ENCODE measurements around the gene CERCAM. TPM values are rescaled to one million over a fixed set of nuclear protein-coding genes. Genes with fewer than 3 reads are reported as not detected.

The CERCAM gene
- total RNA-seq (2022; extraction: Qiagen RNA extraction) = 32.2 to 40.3 TPM (median 37.9 TPM) in 5 replicates

GRCh38 chr9:128420651-128421481 is at the start of gene CERCAM:
Gene CERCAM (plus strand): TSS chr9:128420857. CDS start chr9:128420878, 21 bp downstream.

GRCh38 chr9:128455849-128456612 is 35.4 kb downstream of the CERCAM start, which contains the start of gene ODF2:
Gene ODF2 (plus strand): TSS chr9:128456006. CDS start chr9:128456092, 86 bp downstream.

Other genes with a start within 250 kb of the CERCAM start
- gene CIZ1, start 229.3 kb upstream of the CERCAM start, total RNA-seq (2022; extraction: Qiagen RNA extraction) = 78.3 to 92.7 TPM (median 80.6 TPM) in 5 replicates
- 79.3 to 92.9 TPM (median 87.9 TPM) in 5 replicates for gene DNM1, start 217.5 kb upstream of the CERCAM start, total RNA-seq (2022; extraction: Qiagen RNA extraction)
- 39.1 to 52.6 TPM (median 45.9 TPM) in 5 replicates for gene GOLGA2, start 144.8 kb upstream of the CERCAM start, total RNA-seq (2022; extraction: Qiagen RNA extraction)
- gene SWI5, start 144.6 kb upstream of the CERCAM start, total RNA-seq (2022; extraction: Qiagen RNA extraction) = 38.8 to 46.0 TPM (median 43.7 TPM) in 5 replicates
- 39.4 to 51.8 TPM (median 47.4 TPM) in 5 replicates for gene TRUB2, start 98.4 kb upstream of the CERCAM start, total RNA-seq (2022; extraction: Qiagen RNA extraction)
- 46.0 to 60.9 TPM (median 56.5 TPM) in 5 replicates for gene COQ4, start 98.0 kb upstream of the CERCAM start, total RNA-seq (2022; extraction: Qiagen RNA extraction)
- gene SLC27A4, start 80.3 kb upstream of the CERCAM start, total RNA-seq (2022; extraction: Qiagen RNA extraction) = 43.0 to 51.7 TPM (median 44.7 TPM) in 5 replicates
- gene URM1, start 49.5 kb upstream of the CERCAM start, total RNA-seq (2022; extraction: Qiagen RNA extraction) = 72.5 to 89.1 TPM (median 82.5 TPM) in 5 replicates
- gene ODF2, start 35.1 kb downstream of the CERCAM start, total RNA-seq (2022; extraction: Qiagen RNA extraction) = 23.7 to 29.1 TPM (median 25.2 TPM) in 5 replicates
- gene GLE1, start 83.9 kb downstream of the CERCAM start, total RNA-seq (2022; extraction: Qiagen RNA extraction) = 28.3 to 33.3 TPM (median 28.8 TPM) in 5 replicates
- 143 to 155 TPM (median 151 TPM) in 5 replicates for gene SPTAN1, start 131.7 kb downstream of the CERCAM start, total RNA-seq (2022; extraction: Qiagen RNA extraction)
- gene DYNC2I2, start 236.0 kb downstream of the CERCAM start, total RNA-seq (2022; extraction: Qiagen RNA extraction) = 101 to 138 TPM (median 132 TPM) in 5 replicates